ENCODE results near the gene MRPS21.
A peak's percentile ranks its signal among the peaks of the same experiment; 100 is the strongest.

Gene MRPS21

GRCh38 chr1:150293433-150294253 is at the start of gene MRPS21:
TSS of gene MRPS21 (plus strand) at chr1:150293861. CDS start at chr1:150294367, 506 bp downstream.
- peak; percentile 82 for DNase-seq (ENCODE audit: extremely low spot score, insufficient read length, low read depth)
- peak; percentile 97 for FAIRE-seq

DNA sequence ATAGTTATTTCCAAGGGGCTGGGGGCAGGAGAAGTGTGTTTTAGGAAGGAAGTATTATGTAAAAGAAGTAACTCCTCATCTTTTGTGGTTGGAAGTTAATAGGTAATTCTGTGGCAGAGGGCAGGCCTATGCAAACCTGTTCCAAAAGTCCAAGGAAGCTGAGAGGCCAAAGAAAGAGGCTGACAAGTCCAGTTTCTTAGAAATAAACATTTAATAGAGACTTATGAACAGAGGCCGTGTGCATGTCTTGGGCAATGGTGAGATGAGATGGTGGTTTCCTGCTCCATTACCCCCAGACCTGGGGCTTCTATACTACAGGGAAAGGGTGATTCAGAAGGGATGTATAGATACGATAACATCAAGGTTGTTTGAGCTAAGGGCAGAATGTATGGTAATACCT is 43.7 kb upstream of the MRPS21 start:
- FAIRE-seq (peak; percentile 31), DNase-seq (ENCODE audit: extremely low spot score, insufficient read length, low read depth) (no peak)

DNA sequence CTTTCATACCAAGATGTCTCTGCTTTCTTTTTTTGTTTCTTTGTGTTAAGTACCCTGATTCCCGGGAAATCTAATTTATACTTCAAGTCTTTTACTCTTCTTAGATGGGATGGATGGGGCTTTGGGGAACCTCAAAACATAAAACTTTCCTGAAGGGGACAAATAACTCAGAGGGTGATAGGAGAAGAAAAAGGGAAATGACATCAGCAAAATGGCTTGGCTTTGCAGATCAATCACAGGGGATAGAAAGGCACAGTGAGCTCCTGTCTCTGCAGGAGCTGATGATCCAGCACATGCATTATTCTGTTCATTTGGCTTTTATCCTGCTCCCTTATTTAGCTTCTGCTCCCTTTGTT is 37.5 kb upstream of the MRPS21 start:
- FAIRE-seq (no peak), DNase-seq (ENCODE audit: extremely low spot score, insufficient read length, low read depth) (no peak)

GRCh38 chr1:150256554-150257341 is 36.9 kb upstream of the MRPS21 start:
- DNase-seq (ENCODE audit: extremely low spot score, insufficient read length, low read depth) (no peak), FAIRE-seq (no peak)

- DNase-seq (ENCODE audit: extremely low spot score, insufficient read length, low read depth) (no peak), FAIRE-seq (no peak)
These were observed 35.8 kb upstream of the MRPS21 start, which contains the start of gene CA14 for GRCh38 chr1:150257624-150258585. TSS of gene CA14 (plus strand) at chr1:150257774. CDS start at chr1:150258129, 355 bp downstream.

DNA sequence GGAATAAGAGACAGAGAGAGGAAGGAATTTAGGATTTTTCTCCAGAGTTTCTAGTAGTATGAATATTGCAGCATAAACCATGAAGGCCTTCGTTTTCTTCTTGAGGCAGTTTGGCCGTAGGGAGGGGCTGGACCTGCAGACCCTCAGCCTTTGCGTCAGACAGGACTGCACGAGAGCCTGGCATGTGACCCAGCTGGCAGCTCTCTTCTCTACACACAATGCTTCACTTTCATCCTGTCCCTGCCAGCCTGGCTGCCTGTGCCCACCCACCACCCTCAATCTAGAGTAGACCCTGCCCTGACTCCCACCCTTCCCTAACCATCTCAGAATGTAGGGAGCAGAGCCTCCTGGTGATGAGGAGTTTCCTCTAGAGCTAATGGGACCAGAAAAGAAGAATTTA is 34.4 kb upstream of the MRPS21 start:
- FAIRE-seq, result no peak
- no peak for DNase-seq (ENCODE audit: extremely low spot score, insufficient read length, low read depth)

DNA sequence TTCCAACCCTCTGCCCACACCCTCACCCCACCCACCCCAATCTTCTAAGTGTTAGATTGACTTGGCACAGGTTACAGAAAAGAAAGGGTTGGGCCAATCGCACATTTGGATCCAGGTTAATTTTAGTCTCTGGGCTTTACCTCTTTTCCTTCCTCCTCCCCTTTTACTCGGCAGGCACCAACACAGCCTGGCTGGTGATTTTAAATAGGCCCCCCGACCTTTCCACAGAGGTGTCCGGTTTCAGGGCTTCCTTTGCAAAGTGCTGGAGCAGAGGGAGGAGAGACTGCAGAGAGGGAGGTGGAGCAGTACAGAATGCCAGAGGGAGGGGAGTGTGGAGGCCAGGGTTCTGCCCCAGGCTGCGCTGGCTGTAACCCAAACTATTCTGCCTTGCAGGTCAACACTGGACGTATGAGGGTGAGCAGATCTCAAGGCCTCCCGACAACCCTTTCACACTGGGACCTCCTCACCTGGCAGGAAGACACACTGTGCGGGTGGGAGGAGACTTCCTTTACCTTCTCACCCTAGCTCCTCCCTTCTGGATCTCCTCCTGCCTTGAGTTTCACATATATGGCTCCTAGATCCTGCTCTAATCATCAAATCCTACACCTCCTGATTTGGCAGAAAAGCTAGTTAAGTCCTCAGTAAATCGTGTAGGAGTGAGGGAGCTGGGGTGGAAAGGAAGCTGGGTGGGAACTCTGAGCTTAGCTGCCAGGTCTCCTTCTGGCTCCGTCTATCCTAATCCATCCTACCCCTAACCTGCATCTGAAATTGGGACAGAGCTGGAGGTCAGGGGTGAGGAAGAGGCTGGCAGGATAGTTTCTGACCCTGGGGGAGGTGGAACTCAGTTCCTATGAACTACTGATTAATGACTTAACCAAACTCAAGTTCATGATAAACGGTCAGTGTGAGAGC is 33.6 kb upstream of the MRPS21 start:
- DNase-seq (ENCODE audit: extremely low spot score, insufficient read length, low read depth) (no peak), FAIRE-seq (no peak)

DNA sequence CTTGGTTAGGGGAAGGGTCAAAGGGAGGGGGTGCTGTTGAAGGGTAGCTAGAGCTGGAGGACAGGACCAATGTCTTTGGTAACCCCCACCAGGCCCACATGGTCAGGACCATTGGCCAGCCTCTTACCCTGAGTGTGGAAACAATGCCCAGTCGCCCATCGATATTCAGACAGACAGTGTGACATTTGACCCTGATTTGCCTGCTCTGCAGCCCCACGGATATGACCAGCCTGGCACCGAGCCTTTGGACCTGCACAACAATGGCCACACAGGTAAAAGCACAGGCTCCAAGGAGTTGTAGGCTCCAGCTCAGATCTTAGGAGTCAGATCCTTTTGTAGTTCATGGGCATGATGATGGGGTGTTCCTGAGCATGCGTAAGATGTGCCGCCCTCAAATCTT is 32.3 kb upstream of the MRPS21 start:
- no peak for FAIRE-seq
- DNase-seq (ENCODE audit: extremely low spot score, insufficient read length, low read depth), result no peak

DNA sequence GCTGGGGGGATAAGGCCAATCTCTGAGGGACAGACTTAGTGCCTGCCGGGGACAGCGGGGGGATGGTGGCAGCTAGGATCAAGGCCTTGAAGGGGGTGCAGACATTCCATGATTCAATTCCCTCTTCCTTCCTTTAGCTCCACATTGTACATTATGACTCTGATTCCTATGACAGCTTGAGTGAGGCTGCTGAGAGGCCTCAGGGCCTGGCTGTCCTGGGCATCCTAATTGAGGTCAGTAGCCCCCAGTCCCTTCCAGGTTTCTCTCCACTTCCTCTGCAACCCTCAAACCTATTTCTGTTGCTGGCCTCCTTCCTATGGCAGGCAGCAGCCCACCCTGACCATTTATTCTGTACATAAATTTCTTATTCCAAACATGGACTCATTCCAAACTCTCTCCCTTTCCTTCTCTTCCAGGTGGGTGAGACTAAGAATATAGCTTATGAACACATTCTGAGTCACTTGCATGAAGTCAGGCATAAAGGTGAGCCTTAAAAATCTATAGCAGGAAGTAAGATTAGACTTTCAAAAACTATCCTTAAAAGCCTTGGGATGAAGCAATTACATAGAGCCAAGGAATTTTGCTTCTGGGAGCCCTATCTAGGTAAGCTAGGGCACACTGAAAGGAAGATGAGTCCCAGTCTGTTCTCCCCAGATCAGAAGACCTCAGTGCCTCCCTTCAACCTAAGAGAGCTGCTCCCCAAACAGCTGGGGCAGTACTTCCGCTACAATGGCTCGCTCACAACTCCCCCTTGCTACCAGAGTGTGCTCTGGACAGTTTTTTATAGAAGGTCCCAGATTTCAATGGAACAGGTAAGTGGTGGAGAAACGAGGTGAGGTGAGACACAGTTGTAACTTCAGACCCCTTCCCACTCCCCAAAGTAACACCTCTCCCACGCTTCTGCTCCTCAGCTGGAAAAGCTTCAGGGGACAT is 31.0 kb upstream of the MRPS21 start:
- DNase-seq (ENCODE audit: extremely low spot score, insufficient read length, low read depth), result no peak
- no peak for FAIRE-seq

DNA sequence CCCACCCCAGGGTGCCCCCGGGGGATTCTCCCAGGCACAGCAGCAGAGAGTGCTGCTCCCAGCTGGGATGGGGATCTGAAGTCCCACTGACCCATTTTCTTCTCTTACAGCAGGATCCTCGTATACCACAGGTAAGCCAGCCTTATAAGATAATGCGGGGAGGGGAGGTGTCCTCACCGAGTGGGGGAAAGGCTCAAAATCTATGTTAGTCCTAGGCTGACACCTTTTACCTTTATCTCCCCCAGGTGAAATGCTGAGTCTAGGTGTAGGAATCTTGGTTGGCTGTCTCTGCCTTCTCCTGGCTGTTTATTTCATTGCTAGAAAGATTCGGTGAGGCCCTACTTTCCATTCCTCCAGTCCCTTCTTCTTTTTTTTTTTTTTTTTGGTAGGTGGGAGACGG is 30.1 kb upstream of the MRPS21 start:
- DNase-seq (ENCODE audit: extremely low spot score, insufficient read length, low read depth) (no peak), FAIRE-seq (no peak)

GRCh38 chr1:150267896-150268295 is 25.8 kb upstream of the MRPS21 start:
- FAIRE-seq, result no peak

GRCh38 chr1:150268340-150268704 is 25.3 kb upstream of the MRPS21 start:
- DNase-seq (ENCODE audit: extremely low spot score, insufficient read length, low read depth) (no peak), FAIRE-seq (peak; percentile 9)

More at GRCh38 chr1:150267896-150268295, 25.8 kb upstream of the MRPS21 start:
- no peak for DNase-seq (ENCODE audit: extremely low spot score, insufficient read length, low read depth)

DNA sequence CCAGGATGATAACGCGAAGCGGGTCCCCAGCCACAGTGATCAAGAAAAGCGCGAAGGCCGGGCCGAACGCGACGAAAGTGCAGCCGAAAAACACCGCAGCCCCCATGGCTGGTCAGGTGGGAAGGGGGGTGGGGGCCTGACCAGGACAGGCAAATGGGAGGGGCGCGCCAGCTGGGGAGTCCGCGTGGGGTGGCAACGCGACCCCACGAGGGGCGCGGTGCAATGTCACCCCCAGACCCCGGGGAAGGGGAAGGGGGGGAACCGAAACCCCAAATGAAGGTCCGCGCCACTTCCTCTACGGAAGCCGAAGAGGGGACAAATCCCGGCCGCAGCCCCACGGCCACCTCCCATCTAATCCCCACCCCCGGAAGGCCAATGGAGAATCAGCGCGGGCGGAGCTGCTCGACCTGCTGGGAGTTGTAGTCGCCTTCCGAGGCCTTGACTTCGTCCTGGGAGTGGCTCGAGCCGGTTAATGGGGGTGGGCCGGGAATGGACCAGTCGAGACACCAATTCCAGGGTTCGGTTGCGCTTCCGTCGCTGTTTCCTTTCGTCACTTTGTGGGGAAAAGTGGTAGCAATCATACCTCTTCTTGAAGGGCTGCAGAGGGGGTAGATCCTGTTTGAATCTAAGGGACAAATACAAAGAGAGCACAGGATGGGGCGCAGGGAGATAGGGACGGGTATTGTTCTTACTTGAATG is 24.8 kb upstream of the MRPS21 start, which contains the start of gene APH1A:
APH1A (minus strand) TSS at position 312 of the 699 bp plus-strand sequence; CDS start at position 106, 206 bp downstream.
- DNase-seq (ENCODE audit: extremely low spot score, insufficient read length, low read depth) (peak; percentile 95), FAIRE-seq (peak; percentile 93)

DNA sequence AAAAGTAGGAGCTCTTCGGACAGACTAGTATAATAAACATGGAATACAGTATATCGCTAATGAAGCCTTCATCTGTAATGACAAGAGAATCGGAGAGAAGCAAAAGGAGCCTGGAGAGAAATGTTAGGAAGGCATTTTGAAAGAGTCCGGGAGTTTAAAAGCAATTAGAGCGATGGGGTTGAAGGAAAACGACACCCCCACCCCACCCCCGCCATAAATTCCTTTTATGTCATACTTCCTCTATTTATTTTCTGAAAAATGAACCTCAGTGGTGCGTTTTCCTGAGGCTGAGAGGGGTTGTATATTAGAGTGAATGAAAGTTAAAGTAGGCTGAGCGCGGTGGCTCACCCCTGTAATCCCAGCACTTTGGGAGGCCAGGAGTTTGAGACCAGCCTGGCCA is 24.2 kb upstream of the MRPS21 start:
- FAIRE-seq, result no peak
- no peak for DNase-seq (ENCODE audit: extremely low spot score, insufficient read length, low read depth)

DNA sequence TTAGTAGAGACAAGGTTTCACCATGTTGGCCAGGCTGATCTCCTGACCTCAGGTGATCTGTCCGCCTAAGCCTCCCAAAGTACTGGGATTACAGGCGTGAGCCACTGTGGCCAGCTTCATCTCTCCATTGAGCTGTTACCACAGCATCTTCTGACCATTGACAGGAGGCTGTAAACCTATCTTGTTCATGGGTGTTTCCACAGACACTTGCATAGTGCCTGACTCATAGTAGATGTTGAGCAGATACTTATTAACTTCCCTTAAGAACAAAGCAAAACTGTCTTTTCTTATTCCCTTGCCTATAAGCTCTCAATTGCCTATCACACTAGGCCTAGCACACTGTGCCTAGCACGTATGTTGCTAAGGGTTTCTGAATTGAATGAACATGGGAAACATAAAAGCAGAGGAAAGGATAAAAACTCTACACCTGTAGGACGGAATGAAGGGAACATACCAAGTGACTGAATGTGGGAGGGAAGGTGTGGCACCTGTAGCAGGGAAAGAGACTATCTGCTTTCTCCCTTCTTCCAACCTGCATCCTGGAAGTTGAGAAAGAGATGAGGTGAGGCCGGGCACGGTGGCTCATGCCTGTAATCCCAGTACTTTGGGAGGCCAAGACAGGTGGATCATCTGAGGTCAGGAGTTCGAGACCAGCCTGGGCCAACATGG is 22.2 kb upstream of the MRPS21 start:
- DNase-seq (ENCODE audit: extremely low spot score, insufficient read length, low read depth) (no peak), FAIRE-seq (no peak)

DNA sequence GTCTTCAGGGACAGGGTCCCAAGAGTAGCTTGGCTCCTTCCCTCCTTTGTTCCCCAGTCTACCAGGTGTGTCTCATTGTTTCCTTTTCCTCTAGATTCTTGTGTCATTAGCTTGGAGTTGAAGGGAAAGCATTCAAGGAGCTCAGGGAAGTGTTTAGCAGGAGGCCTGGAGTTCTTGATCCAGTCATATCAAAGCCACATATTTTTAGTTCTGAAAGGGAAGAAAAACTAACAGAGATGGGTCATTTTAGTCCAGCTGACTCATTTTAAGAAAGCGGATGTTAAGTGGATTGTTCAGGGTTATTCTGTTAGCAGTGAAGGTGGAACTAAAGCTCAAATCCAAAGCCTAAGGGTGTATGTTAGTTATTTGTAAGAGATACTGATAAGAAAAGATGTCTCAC is 20.4 kb upstream of the MRPS21 start:
- DNase-seq (ENCODE audit: extremely low spot score, insufficient read length, low read depth) (no peak), FAIRE-seq (peak; percentile 24)

All from GM18507 (cell line).